Duodenal mucosa (tissue), 2 donors: ENCODE measurements around the gene ODC1.
A peak's percentile ranks its signal among the peaks of the same experiment; 100 is the strongest.

Source experiments
- H3K27ac ChIP-seq: one replicate; pipeline ENCODE4 v1.7.0; 2013; ENCODE audit warnings: low read depth, low read length
- H3K27me3 ChIP-seq, 2 donors: one replicate each; pipeline ENCODE4 v1.7.0; 2013; ENCODE audit warnings: low read length in 2 of 2, control low read depth in 1 of 2; ENCODE audit not compliant: insufficient read depth in 2 of 2, control insufficient read depth in 1 of 2
- H3K36me3 ChIP-seq, 2 donors: one replicate each; pipeline ENCODE4 v1.7.0; 2013; ENCODE audit warnings: low read length in 2 of 2, control low read depth in 1 of 2; ENCODE audit not compliant: insufficient read depth in 2 of 2, control insufficient read depth in 1 of 2
- H3K4me1 ChIP-seq, 2 donors: one replicate each; pipeline ENCODE4 v1.7.0; 2013; ENCODE audit warnings: low read length in 2 of 2, control low read depth in 1 of 2; ENCODE audit not compliant: insufficient read depth in 2 of 2, control insufficient read depth in 1 of 2
- H3K4me3 ChIP-seq, 2 donors: one replicate each; pipeline ENCODE4 v1.7.0; 2013; ENCODE audit warnings: low read length in 2 of 2, low read depth in 1 of 2
- H3K9ac ChIP-seq, 2 donors: one replicate each; pipeline ENCODE4 v1.7.0; 2013; ENCODE audit warnings: low read length in 2 of 2, low read depth in 1 of 2
- H3K9me3 ChIP-seq, 2 donors: one replicate each; pipeline ENCODE4 v1.7.0; 2013; ENCODE audit warnings: low read length in 2 of 2, control low read depth in 1 of 2; ENCODE audit not compliant: control insufficient read depth in 1 of 2

The ODC1 gene

GRCh38 chr2:10447895-10448575 lies at the start of gene ODC1:
Gene ODC1 (minus strand): TSS chr2:10448327. CDS start chr2:10445032, 3,295 bp downstream.
- Histone ChIP-seq H3K36me3 (peaks cover 15 to 19% of the 10 kb centered on the region in 2 donors), H3K4me1 (peaks cover 25 to 33% of the 10 kb centered on the region in 2 donors), H3K27ac (peak within 1 kb of the TSS; percentile 92), H3K9me3 (no peaks in the 10 kb centered on the region), H3K4me3 (peak within 1 kb of the TSS; percentile 71 to 74), H3K9ac (peak within 1 kb of the TSS; percentile 88 to 96), H3K27me3 (no peaks in the 10 kb centered on the region)

- Histone ChIP-seq H3K27me3 (peaks cover 14 to 20% of the 10 kb centered on the region in 2 donors), H3K36me3 (no peaks in the 10 kb centered on the region), H3K9ac (peak overlapping the region in 1 of 2 donors; percentile 51), H3K9me3 (no peaks in the 10 kb centered on the region), H3K4me1 (peaks cover 14 to 22% of the 10 kb centered on the region in 2 donors), H3K27ac (no peak overlapping the region), H3K4me3 (peak overlapping the region; percentile 36 to 43)
Measured at GRCh38 chr2:10497797-10498251, 49.7 kb upstream of the ODC1 start.

- no peak overlapping the region for H3K4me3 ChIP-seq
- no peaks in the 10 kb centered on the region for H3K9me3 ChIP-seq
- peaks cover 14 to 20% of the 10 kb centered on the region in 2 donors for H3K27me3 ChIP-seq
- no peaks in the 10 kb centered on the region for H3K36me3 ChIP-seq
- no peak overlapping the region for H3K9ac ChIP-seq
- peaks cover 19 to 25% of the 10 kb centered on the region in 2 donors for H3K4me1 ChIP-seq
- H3K27ac ChIP-seq: no peak overlapping the region
Measured at GRCh38 chr2:10495988-10496313, 47.8 kb upstream of the ODC1 start.

GRCh38 chr2:10495311-10495987 lies 47.3 kb upstream of the ODC1 start:
- H3K9ac ChIP-seq: no peak overlapping the region
- H3K27me3 ChIP-seq: peaks cover 14 to 20% of the 10 kb centered on the region in 2 donors
- no peaks in the 10 kb centered on the region for H3K36me3 ChIP-seq
- peaks cover 20 to 30% of the 10 kb centered on the region in 2 donors for H3K4me1 ChIP-seq
- H3K27ac ChIP-seq: no peak overlapping the region
- no peaks in the 10 kb centered on the region for H3K9me3 ChIP-seq
- H3K4me3 ChIP-seq: no peak overlapping the region

GRCh38 chr2:10494351-10495066 lies 46.4 kb upstream of the ODC1 start:
- Histone ChIP-seq H3K4me3 (no peak overlapping the region), H3K9me3 (no peaks in the 10 kb centered on the region), H3K9ac (no peak overlapping the region), H3K4me1 (peaks cover 29 to 37% of the 10 kb centered on the region in 2 donors), H3K27ac (no peak overlapping the region), H3K36me3 (no peaks in the 10 kb centered on the region), H3K27me3 (peaks cover 14 to 19% of the 10 kb centered on the region in 2 donors)

- H3K9ac ChIP-seq: no peak overlapping the region
- H3K9me3 ChIP-seq: no peaks in the 10 kb centered on the region
- H3K4me3 ChIP-seq: no peak overlapping the region
- no peaks in the 10 kb centered on the region for H3K36me3 ChIP-seq
- H3K27ac ChIP-seq: no peak overlapping the region
- peaks cover 14 to 17% of the 10 kb centered on the region in 2 donors for H3K27me3 ChIP-seq
- peaks cover 29 to 37% of the 10 kb centered on the region in 2 donors for H3K4me1 ChIP-seq
Measured at GRCh38 chr2:10493634-10494281, 45.6 kb upstream of the ODC1 start.

GRCh38 chr2:10493075-10493633 lies 45.0 kb upstream of the ODC1 start:
- Histone ChIP-seq H3K9ac (no peak overlapping the region), H3K27me3 (peaks cover 14 to 17% of the 10 kb centered on the region in 2 donors), H3K9me3 (no peaks in the 10 kb centered on the region), H3K27ac (no peak overlapping the region), H3K36me3 (no peaks in the 10 kb centered on the region), H3K4me3 (no peak overlapping the region), H3K4me1 (peaks cover 29 to 37% of the 10 kb centered on the region in 2 donors)

- H3K9ac ChIP-seq: peak overlapping the region; percentile 39 to 49
- H3K9me3 ChIP-seq: no peaks in the 10 kb centered on the region
- H3K27me3 ChIP-seq: peaks cover 7 to 9% of the 10 kb centered on the region in 2 donors
- H3K36me3 ChIP-seq: no peaks in the 10 kb centered on the region
- peak overlapping the region; percentile 68 for H3K27ac ChIP-seq
- peaks cover 37 to 42% of the 10 kb centered on the region in 2 donors for H3K4me1 ChIP-seq
- no peak overlapping the region for H3K4me3 ChIP-seq
Measured at GRCh38 chr2:10490806-10491291, 42.7 kb upstream of the ODC1 start.

- Histone ChIP-seq H3K4me1 (peaks cover 36 to 37% of the 10 kb centered on the region in 2 donors), H3K9me3 (no peaks in the 10 kb centered on the region), H3K9ac (no peak overlapping the region), H3K36me3 (no peaks in the 10 kb centered on the region), H3K27me3 (peaks cover 0 to under 1% of the 10 kb centered on the region in 2 donors), H3K27ac (no peak overlapping the region), H3K4me3 (no peak overlapping the region)
Measured at GRCh38 chr2:10489842-10490555, 41.9 kb upstream of the ODC1 start.
